ENCODE measurements around the gene CAMTA1.

- TF ChIP-seq NFRKB (IDR thresholded peaks at IDR 0.05) (no peak), BHLHE40 (IDR thresholded peaks at IDR 0.05; ENCODE audit: borderline replicate concordance) (no peak), SUZ12 (IDR thresholded peaks at IDR 0.05) (no peak), FOXM1 (IDR thresholded peaks at IDR 0.05; ENCODE audit: borderline replicate concordance) (no peak), ELF4 (IDR thresholded peaks at IDR 0.05) (no peak), FOXK2 (IDR thresholded peaks at IDR 0.05) (no peak), PKNOX1 (IDR thresholded peaks at IDR 0.05) (no peak), ARNT (IDR thresholded peaks at IDR 0.05) (no peak)
Observed at GRCh38 chr1:7287013-7287412, 501.8 kb downstream of the CAMTA1 start.
